Measurements from ENCODE around the gene ZNF865. TPM values are rescaled to one million over a fixed set of nuclear protein-coding genes. Genes with fewer than 3 reads are reported as not detected.

The ZNF865 gene
- total RNA-seq, 1 donor from 2014 or later: 18.9 TPM

DNA sequence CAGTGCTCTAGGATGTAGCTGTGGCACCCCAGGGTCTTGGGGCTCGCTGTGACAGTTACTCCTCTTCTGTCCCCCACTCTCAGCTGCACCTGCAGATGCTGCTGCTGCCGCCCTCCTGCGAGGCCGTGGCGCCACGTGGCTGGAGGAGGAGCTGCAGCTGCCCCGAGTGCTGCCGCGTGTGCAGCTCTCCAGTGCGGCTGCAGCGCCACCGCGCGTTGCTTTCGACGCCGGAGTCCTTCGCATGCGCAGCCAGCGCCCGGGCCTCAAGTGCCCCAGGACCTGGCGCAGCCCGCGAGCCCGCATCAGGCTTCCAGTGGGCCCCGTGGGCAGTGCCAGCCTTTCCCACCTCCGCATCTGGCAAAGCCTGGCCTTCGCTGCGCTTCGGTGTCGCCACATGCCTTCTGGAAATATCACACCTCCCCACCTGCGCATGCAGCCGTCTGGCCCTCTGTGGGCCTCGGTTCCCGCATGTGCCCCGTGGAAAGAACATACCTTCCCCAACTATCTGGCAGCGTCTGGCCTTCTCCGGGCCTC is 34.7 kb downstream of the ZNF865 start:
- Mint-ChIP-seq H3K9me3 (peaks cover 3% of the 10 kb centered on the region), H3K36me3 (ENCODE audit: low read depth) (peaks cover 36% of the 10 kb centered on the region), H3K27ac (peak overlapping the region; percentile 84), H3K27me3 (no peaks in the 10 kb centered on the region), H3K4me3 (peak overlapping the region; percentile 79), H3K4me1 (peaks cover 79% of the 10 kb centered on the region)
- intact Hi-C loops (cut with micrococcal nuclease): loop anchor here (2.0 to 10.0 kb wide), 5 partner anchors 59 to 1175 kb away; partner anchors contain the start of genes C19orf85, ISOC2, LENG9 and ZNF579
- TF ChIP-seq, protein P1, sequence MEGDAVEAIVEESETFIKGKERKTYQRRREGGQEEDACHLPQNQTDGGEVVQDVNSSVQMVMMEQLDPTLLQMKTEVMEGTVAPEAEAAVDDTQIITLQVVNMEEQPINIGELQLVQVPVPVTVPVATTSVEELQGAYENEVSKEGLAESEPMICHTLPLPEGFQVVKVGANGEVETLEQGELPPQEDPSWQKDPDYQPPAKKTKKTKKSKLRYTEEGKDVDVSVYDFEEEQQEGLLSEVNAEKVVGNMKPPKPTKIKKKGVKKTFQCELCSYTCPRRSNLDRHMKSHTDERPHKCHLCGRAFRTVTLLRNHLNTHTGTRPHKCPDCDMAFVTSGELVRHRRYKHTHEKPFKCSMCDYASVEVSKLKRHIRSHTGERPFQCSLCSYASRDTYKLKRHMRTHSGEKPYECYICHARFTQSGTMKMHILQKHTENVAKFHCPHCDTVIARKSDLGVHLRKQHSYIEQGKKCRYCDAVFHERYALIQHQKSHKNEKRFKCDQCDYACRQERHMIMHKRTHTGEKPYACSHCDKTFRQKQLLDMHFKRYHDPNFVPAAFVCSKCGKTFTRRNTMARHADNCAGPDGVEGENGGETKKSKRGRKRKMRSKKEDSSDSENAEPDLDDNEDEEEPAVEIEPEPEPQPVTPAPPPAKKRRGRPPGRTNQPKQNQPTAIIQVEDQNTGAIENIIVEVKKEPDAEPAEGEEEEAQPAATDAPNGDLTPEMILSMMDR (IDR thresholded peaks at IDR 0.05): no peak
- POLR2A ChIA-PET: interaction anchor here (0.6 to 2.0 kb wide), 7 partner anchors 14 to 481 kb away, joined by 3 to 14 read pairs (median 4); partner anchors contain the start of genes FIZ1, KMT5C and ZNF865
- peak; percentile 5 for ATAC-seq (ENCODE audit: low read depth)
- CTCF ChIA-PET: interaction anchor here (0.7 kb wide), 1 partner anchor 9 kb away, joined by 3 read pairs; no protein-coding TSS in a partner anchor
- DNase-seq: peak; percentile 58

DNA sequence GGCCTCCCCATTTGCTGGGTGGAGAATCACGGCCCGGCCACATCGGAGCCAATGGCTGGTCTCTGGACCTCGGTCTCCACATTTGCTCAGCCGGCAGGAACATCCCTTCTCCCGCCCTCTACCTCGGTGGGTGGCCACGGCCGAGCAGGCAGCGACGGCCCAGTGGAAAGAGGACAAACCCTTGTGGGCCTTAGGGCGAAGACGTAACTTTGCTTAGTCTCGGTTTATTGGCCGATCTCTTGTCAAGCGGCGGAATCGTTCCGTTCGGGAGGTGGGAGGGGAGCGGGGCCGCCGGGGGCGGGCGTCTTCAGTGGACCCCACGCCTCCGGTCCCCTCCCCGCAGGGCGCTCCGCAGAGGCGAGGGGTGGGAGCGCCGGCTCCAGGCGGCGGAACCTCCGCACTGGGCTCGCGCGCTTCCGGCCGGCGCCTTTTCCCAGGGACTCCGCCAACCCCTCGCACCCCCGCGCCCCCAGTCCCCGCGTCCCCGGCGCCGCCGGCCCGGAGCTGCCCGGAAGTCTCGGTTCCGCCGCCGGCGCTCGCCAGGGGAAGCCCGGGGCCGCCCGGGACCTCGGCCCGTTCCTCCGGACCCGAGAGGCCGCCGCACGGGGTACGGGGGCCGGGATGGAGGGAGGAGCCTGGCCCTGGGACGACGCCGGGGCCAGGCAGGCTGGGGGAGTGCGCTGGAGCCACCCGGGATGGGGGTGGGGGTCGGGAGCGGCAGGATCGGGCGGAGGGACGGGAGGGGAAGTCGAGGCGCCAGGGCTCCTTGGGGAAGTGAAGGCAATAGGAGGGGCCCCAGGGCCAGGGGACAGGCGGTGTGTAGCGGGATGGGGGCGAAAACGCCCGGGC is 35.4 kb downstream of the ZNF865 start, which contains the start of gene ZNF580:
Gene ZNF580, plus strand, starts transcription at position 426 of the 849 bp plus-strand sequence. CDS start 1,507 bp downstream, outside the sequence.
- Mint-ChIP-seq H3K4me3 (peak within 1 kb of the TSS; percentile 86), H3K36me3 (ENCODE audit: low read depth) (peaks cover 37% of the 10 kb centered on the region), H3K27me3 (no peaks in the 10 kb centered on the region), H3K4me1 (peaks cover 79% of the 10 kb centered on the region), H3K9me3 (peaks cover 3% of the 10 kb centered on the region), H3K27ac (peak within 1 kb of the TSS; percentile 86)
- intact Hi-C loops (cut with micrococcal nuclease): loop anchor here (2.0 to 10.0 kb wide), 5 partner anchors 60 to 1176 kb away; partner anchors contain the start of genes C19orf85, ISOC2, LENG9 and ZNF579
- POLR2A ChIA-PET: interaction anchor here (0.6 to 2.0 kb wide), 6 partner anchors 13 to 302 kb away, joined by 3 to 14 read pairs (median 4); partner anchors contain the start of genes FIZ1, KMT5C and ZNF865
- DNase-seq (peak; percentile 63), ATAC-seq (ENCODE audit: low read depth) (peak; percentile 12)
- CTCF ChIA-PET: no interaction called here
- TF ChIP-seq, protein P1 (IDR thresholded peaks at IDR 0.05): no peak

DNA sequence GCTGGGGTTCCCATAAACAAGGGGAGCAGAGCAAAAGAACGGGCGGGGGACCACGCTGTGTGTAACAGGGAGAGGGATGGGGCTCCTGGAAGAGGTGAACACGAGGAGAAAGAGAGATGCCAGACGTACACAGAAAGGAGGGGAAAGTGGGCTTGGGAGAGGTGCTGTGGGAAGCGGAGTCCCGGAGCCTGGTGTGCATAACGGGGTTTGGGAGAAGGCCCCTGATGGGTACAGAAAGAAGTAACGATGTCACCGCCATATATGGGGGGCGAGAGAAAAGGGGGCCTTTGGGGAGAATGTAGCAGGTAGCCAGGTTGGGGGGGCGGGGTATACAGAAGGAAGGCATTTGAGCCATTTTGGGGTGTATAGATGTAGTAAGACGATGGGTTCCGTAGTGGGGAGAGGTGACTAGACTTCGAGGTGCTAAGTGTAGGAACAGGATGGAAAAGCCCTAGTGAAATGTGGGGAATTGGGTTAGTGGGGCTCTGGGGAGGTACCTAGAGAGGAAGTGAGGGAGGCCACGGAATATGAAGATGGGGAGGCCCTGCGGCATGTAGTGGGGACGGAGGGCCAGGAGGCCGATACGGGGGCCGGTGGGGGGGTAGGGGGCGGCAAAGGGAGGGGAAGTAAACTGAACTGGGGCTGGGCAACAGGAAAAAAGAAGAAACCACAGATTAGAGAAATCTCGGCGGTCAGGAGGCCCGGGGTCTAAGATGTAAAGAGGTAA is 36.1 kb downstream of the ZNF865 start:
- Mint-ChIP-seq H3K4me1 (peaks cover 73% of the 10 kb centered on the region), H3K36me3 (ENCODE audit: low read depth) (peaks cover 31% of the 10 kb centered on the region), H3K4me3 (peak overlapping the region; percentile 86), H3K27me3 (no peaks in the 10 kb centered on the region), H3K27ac (peak overlapping the region; percentile 86), H3K9me3 (peaks cover 3% of the 10 kb centered on the region)
- DNase-seq (no peak), ATAC-seq (ENCODE audit: low read depth) (peak; percentile 1)
- TF ChIP-seq, protein P1 (IDR thresholded peaks at IDR 0.05): no peak
- CTCF ChIA-PET: interaction anchor here (0.8 to 1.8 kb wide), 3 partner anchors 10 to 168 kb away, joined by 3 to 10 read pairs (median 7); no protein-coding TSS in a partner anchor
- POLR2A ChIA-PET: interaction anchor here (0.6 to 4.7 kb wide), 12 partner anchors 9 to 234 kb away, joined by 3 to 47 read pairs (median 5); partner anchors contain the start of genes FIZ1, U2AF2, UBE2S and ZNF628
- intact Hi-C loops (cut with micrococcal nuclease): loop anchor here (2.0 to 10.0 kb wide), 5 partner anchors 61 to 1177 kb away; partner anchors contain the start of genes C19orf85, ISOC2, LENG9 and ZNF579

DNA sequence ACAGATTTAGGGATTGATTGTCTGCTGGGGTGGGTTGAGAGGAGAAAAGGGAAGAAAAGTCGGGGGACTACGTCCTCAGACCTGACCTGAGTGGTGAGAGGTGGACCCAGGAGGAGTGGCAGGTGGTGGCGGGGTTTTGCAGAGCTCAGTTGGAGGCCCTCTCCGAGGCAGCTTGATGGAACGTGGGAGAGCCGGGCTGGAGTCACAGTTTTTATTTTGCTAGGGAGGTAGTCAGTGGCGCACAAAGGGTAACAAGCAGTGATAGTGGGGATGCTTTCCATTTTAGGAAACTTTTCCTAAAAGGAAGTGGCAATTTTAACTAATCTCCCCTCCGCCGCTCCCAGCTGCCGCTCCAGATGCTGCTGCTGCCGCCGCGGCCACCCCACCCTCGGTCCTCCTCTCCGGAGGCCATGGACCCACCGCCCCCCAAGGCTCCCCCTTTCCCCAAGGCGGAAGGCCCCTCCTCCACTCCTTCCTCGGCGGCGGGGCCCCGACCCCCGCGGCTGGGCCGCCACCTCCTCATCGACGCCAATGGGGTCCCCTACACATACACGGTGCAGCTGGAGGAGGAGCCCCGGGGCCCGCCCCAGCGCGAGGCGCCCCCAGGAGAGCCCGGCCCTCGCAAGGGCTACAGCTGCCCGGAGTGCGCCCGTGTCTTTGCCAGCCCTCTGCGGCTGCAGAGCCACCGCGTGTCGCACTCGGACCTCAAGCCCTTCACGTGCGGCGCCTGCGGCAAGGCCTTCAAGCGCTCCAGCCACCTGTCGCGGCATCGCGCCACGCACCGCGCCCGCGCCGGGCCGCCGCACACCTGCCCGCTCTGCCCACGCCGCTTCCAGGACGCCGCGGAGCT is 36.9 kb downstream of the ZNF865 start:
- TF ChIP-seq, protein P1 (IDR thresholded peaks at IDR 0.05): no peak
- peaks cover 36% of the 10 kb centered on the region for H3K36me3 Mint-ChIP-seq (ENCODE audit: low read depth)
- peak overlapping the region; percentile 96 for H3K27ac Mint-ChIP-seq
- intact Hi-C loops (cut with micrococcal nuclease): loop anchor here (1.0 to 10.0 kb wide), 6 partner anchors 7 to 1178 kb away; partner anchors contain the start of genes C19orf85, ISOC2, LENG9 and ZSCAN5A
- no peaks in the 10 kb centered on the region for H3K27me3 Mint-ChIP-seq
- peaks cover 72% of the 10 kb centered on the region for H3K4me1 Mint-ChIP-seq
- H3K9me3 Mint-ChIP-seq: peaks cover 3% of the 10 kb centered on the region
- ATAC-seq (ENCODE audit: low read depth) (peak; percentile 7), DNase-seq (peak; percentile 53)
- CTCF ChIA-PET: interaction anchor here (0.8 to 1.8 kb wide), 3 partner anchors 10 to 167 kb away, joined by 3 to 10 read pairs (median 7); no protein-coding TSS in a partner anchor
- H3K4me3 Mint-ChIP-seq: peak overlapping the region; percentile 86
- POLR2A ChIA-PET: interaction anchor here (0.9 to 4.7 kb wide), 14 partner anchors 8 to 388 kb away, joined by 3 to 47 read pairs (median 6); partner anchors contain the start of genes FIZ1, U2AF2, UBE2S and ZNF628
